ENCODE results near the gene GABRB1.
A peak's percentile ranks its signal among the peaks of the same experiment; 100 is the strongest.

Gene GABRB1

DNA sequence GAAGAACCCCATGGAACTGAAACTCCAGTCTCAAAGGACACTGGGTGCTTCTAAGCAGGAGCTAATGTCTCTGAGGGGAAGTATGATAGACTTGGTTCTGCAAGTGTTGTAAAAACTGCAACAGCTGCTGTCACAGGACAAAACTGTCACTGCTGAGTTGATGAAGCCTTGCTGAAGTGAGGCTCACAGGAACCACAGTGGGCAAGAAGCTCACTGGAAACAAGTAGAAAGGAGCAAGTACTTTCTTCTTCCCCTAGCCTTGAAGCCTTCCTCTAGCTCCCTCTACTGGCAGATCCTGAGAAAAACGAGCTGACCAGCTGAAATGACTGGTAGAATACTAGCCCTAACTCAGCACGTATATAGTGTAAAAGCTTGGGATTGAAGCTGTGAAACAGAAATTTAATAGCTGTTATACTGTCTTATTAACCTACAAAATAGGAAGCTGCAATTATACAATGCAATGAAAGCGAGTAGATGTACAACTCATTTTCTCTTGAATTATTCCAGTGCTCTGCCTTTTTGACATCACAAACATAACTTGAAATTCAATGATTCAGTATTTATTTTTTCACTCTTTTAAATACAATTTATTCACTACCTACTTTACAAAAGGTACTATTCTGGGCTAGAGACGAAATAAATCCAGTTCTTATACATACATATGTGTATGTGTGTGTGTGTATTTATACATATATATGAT lies 91.4 kb downstream of the GABRB1 start:
- DNase-seq = peak in 1 of 2 experiments; percentile 50

DNA sequence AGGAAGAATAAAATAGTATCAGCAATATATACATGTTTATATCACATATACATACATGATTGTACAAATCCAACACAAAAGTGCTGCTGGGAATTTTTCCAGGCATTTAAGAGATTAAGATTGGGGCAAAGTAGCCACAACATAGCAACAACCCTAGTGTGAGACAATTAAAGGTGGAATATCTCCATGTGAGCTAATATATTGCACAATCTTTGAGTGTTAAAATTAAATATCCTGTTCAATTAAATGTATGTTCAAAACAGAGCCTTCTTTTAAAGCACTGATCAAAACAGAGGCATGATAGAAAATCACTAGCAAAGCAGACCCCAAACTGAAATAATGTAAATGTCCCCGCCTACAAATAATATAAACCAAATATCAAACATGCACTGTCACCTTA lies 97.6 kb downstream of the GABRB1 start:
- DNase-seq = no peak

DNA sequence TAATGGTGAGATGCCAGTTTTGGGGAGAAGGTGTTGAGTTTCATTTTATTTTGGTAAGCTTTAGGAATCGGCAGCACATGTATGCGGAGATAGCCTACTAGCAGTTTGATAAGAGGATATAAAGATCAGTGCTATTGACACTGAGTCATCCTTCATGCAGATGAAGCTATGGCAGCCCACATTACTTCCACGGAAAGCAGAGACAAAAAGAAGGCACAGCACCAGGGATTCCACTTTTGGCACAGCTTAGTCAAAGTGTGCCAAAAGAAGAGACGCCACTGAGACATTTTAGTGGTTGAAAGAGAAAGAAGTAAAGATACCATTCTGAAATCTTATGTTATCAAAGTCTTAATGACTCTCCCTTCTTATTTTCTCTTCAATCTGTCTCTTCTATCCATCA lies 103.8 kb downstream of the GABRB1 start:
- no peak for DNase-seq

DNA sequence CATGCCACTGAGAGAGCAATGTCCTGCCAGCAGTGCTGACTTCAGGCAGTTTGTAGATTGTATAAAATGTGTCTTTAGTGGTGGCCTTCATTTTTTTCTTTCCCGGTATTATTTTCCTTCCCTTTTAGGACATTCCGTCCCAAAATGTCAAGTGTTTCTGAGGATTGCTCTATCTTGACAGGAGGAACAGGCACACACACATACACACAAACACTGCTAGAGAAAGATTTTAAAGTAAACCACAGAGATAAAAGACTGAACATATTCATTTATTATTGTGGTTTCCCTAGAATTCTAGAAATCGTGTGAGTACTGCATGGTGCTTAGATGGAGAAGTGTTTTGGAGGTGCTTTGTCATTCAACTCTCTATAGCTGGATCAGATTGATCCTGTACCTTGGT lies 111.9 kb downstream of the GABRB1 start:
- no peak for DNase-seq

DNA sequence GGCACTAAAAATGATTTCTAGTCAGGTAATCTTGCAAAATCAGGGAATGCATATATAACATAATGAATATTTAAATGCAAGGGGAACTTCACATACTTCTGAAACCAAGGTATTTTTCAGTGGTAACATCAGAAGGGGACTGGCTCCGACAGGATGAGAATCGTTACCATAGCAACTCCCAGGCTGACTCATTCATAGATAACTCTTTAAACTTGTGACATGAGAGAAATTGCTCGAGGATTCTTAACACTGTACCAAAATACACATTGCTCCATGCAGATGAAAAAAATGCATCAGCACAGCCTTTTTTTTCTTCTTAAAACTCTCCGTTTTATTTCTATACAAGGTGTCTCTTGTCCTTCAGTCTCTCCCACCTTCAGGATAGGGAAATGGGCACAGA lies 114.3 kb downstream of the GABRB1 start:
- DNase-seq = no peak

DNA sequence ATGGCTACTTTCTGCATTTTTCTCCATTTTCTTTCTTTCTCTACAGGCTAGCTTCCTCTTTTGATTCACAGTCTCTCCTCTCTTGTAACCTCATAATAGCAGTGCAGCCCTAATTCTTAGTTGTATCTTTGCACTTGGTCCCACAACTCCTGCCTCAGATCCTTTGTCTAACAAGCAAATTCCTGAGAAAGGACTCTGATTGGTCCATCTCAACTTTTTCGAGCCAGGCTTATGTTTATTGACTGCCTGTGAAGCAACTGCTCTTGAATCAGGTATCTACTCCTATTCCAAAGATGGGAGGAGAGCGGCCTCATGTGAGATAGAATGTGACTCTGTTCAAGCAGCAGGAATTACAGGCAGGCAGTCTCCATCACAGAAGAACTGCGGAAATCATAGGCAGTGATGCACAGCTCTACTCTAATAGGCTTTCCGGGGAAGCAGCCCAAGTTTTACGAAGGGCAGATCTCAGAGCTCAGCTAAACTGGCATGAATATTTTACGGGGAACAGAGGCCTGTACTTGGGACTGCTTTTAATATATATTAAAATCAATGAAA lies 123.5 kb downstream of the GABRB1 start:
- no peak for DNase-seq

DNA sequence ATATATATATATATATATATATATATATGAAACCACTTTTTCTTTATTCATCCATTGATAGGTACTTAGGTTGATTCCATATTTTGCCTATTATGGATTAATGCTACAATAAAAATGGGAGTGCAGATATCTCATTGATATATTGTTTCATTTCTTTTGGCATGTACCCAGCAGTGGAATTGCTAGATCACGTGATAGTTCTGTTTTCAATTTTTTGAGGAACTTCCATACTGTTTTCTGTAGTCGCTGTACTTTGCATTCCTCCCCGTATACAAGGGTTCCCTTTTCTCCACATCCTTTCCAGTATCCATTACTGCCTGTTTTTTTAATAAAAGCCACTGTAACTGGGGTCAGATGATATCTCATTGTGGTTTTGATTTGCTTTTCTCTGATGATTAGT lies 124.6 kb downstream of the GABRB1 start:
- DNase-seq = no peak

DNA sequence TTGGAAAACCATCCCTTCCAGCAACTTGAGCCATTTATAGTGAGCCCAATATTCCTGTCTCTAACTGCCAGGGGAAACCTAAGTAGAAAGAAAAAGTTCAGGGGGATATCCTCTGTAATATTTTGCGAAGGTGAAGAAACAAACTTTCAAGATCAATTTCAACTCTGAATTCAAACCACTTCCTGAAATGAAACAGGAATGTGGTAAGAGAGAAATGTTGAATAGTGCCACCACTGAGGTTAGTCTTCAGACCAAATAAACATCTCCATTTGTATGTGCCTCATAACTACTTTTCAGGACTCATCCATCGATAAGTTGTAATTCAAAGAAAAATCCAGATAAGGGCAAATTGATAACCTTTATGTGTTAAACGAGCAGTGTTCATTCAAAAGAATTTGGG lies 128.7 kb downstream of the GABRB1 start:
- no peak for DNase-seq

DNA sequence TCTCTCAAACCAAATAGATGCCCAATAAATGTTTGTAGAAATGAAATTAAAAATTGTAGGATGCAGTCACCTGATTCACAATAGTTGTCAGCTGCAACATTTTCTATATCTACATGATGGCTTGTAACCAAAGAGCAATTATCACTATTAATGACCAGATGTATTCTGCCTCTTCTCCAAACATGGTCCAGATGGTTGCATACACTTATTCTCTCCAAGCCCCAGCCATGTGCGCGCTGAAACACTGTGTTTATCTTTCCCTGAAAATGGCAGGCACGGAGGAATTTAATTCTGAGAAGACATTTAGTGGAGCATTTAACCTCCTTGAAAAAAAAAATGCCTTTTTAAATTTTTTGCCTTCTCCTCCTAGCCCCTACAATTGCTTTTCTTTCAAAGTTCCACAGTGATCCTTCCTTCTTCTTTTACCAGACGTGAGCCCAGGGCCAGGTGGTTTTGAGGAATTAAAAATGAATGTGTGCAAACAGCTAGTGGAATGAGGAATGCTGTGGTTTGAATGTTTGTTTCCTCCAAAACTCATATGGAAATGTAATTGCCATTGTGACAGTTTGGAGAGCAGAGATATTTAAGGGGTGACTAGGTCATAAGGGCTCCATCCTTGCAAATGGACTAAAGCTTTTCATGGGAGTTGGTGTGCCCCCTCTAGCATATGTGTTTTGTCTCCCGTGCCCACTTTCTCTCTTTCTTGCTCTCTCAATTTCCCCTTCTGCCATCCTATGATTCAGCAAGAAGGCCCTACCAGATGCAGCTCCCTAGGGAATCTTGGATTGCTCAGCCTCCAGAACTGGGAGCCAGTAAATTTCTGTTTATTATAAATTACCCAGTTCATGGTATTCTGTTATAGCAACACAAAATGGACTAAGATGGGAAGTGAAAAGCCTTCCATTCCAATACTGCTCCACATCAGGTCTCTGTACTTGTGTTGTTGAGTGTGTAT lies 136.0 kb downstream of the GABRB1 start:
- no peak for DNase-seq

DNA sequence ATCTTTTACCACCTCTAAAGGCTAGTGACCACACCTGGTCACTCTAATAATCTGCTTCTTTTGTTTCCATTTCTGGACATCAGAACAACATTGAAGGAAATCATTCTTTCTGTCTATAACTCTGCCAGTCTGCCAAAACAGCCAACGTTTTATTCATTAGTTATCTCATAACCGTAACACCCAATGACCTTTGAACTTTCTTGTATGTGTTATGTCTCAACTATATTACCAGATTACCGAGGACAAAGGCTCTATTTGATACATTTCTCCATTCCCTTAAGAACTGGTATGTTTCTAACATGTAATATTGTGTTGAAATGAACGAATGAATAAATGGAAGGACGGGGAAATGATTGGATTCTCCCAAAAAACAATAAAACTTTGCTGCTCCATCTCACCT lies 152.7 kb downstream of the GABRB1 start:
- no peak for DNase-seq

DNA sequence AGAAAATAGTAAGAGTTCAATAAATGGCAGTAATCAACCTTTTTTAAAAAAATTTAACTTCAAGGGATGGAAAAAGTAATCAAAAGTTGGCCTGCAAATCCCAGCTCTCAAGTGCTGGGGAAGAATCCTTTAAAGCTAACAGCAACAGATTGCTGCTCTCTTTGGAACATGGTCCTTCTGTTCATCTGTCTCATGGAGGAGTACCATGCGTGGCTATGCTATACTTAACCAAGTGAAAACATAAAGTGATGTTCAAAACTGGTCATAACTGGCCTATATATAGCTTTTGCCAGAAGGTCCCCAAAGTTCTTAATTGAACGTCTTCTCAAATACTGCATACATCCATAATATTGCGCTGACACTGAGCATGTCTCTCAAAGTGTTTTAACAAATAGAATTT lies 154.4 kb downstream of the GABRB1 start:
- DNase-seq = no peak

DNA sequence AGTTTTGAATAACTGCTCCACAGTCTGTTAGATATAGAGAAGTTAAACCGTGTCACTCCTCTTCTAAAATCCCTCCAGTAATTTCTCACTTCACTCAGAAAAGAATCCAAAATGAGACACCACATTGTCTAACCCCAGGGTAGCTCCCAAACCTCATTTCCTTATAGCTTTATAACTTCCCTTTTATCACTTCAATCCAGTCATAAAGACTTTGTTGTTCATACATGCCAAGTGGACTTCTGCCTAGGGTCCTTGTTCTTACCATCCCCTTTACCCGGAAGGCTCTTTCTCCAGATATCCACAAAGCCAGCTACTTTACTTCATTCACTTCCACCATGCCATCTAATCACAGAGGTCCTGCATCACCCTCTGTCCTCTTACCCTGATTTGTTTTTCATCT lies 156.2 kb downstream of the GABRB1 start:
- no peak for DNase-seq

DNA sequence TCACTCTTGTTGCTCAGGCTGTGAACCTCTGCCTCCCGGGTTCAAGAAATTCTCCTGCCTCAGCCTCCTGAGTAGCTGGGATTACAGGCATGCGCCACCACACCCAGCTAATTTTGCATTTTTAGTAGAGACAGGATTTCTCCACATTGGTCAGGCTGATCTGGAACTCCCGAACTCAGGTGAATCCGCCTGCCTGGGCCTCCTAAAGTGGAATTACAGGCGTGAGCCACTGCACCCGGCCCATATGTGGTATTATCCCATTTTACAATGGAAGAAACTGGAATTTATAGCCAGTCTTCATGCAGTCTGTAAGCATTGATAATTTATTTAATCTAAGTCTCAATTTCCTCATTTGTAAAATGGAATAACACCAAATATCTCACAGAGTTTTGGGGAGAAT lies 161.8 kb downstream of the GABRB1 start:
- DNase-seq = no peak

DNA sequence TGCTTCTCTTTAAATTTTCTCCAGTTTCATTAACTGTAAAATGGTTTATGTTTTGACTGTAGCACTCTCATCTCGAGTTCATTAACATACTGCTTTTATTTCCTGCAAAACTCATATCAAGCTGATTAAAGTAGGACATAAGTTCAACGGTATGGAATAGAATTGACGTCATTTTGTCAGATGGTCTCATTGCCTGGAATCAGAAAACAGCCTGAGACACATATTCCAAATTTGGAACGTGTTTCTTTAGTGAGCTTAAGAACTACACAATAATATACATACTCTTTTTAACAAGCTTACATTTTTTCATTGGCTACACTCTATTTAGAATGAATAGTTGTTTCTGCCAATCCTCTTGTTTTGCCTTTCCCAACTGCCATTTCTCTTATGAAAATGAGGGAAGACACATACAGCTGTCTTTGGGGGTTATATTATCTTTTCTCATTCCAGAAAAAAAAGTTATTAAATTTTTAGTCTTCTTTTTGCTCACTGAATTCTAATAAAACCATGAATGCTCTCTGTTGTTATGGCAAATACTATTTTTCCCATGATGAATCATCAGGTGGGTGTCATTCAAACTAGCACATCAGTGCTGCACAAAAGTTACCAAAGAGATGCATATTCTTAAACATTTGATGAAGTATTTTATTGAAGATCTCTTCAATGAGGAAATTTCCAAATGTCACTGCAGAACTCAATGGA lies 162.8 kb downstream of the GABRB1 start:
- DNase-seq = no peak

DNA sequence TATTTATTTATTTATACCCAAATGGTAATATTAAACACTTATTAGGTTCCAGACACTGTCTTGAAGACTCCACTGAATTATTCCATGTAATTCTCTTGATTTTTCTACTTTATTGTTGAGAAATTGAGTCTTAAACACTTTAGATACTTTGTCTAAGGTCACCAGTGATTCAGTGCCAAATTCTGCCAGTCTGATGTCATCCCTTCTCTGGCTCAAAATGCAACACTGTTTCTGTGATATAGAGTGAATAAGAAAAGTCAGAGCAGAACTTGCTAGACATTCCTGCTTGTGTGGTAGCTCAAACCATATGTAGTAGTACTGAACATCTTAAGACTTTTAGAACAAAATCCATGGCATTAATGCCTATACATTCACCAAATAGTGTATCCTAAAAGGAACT lies 164.3 kb downstream of the GABRB1 start:
- DNase-seq = no peak

DNA sequence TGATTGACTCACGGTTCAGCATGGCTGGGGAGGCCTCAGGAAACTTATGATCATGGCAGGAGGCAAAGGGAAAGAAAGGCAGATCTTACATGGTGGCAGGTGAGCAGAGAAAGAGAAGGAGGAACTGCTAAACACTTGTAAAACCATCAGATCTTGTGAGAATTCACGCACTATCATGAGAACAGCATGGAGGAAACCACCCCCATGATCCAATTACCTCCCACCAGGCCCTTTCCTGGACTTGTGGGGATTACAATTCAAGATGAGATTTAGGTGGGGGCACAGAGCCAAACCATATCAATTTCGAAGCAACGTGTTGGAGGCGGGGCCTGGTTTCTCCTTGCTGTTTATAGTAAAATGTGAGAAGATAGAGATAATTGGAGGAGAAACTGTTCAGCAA lies 167.4 kb downstream of the GABRB1 start:
- no peak for DNase-seq

DNA sequence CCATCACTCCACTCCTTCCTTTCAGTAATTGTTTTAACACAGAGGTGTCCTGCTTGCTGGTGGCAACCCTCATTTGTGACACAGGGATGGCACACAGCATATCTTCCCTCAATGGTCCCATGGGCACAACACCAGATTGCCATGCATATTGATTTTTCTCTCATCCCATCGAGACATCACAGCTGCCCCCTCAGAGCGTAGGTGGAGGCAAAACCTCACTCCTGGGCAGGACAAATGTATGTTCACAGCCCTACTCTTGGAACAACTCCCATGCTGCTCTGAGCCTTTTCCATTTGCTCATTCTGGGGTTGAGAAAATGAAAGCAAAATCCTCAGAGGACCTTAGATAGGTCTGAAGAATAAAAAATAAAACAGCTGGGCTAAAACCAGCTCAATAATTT lies 172.2 kb downstream of the GABRB1 start:
- no peak for DNase-seq

DNA sequence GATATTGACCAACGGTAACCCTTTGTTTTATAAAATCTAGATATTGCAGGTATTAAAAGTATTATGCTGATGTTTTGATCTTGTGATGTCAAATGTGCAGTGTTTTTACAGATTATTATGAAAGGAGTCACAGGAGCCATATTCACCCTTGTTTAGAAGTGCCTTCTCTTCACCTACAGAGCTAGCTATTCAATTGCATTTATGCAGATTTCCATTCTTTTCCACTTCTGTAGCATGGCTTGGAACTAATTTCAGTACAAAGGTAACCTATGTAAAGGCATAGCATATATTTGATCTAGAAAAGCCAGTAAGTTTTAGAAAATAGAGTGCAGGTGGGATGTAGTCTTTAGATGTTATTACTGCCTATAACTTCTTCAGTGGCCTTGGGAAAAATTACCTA lies 176.2 kb downstream of the GABRB1 start:
- DNase-seq = no peak

DNA sequence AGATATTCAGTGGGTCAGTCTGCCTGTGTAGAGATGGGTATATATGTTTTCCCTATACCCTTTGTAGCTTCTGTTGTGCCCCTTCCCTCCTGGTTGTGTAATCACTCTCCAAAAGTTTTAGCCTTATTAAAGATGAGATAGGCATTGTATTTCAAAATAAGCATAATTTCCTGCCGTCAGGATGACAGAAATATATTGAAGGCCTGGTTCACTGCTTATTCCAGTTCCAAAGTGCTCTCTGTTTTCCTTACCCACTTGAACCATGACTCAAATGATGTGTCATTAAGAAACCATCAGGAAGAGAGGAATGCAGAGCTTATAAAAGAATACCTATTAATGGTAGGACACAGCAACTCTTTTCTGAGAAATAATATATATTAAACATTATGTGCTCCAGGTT lies 178.5 kb downstream of the GABRB1 start:
- DNase-seq = no peak

DNA sequence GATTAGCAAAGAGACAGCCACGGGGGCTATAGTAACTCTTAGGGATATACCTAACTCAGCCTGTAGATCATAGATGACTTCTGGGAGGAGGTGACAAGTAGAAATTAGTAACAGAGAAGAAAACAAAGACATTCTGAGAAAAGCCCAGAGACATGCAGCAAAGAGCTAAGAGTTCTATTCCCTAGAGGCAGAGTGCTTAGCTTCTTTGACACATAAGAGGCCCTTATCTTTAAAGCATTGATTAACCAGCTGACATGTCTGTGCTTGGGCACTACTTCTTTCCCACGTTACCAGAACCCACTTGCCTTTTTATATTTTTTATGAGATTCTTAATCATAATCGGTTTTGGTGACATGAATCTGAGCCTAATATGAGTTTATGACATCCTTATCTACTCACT lies 179.5 kb downstream of the GABRB1 start:
- DNase-seq = no peak

DNA sequence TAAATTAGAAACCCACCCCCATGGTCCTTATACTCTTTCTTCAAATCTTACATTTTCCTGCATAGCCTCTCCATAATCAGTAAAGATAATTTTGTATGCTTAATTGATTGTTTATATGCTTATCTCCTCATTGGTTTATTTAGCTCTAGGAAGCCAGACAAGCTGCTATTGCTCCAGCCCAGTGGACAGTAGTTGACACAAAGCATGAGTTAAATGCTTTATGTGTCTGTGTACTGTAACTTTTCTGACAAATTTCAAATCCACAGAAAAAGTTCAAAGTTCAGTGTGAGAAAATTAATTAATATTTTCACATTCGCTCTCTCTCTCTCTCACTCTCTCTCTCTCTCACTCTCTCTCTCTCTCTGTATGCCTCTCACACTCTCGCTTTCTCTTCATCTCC lies 181.7 kb downstream of the GABRB1 start:
- no peak for DNase-seq

DNA sequence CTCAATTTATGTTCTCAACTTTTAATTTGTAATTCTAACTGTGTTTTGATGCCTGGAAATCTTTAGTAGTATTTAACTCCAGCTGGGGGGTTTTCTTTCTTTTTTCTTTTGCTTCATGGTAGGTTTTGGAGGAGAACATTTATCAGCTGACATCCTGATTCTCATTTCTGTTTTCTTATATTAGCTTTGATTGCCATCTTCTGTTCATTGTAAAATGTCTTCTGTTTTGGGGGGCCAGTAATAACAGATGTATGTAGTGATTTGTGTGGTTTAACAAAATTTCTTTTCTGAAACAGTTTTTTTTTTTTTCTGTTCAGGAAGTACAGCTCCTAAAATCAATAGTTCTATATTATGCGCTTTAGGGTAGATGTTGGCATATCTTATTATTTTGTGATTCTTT lies 182.2 kb downstream of the GABRB1 start:
- DNase-seq = no peak

DNA sequence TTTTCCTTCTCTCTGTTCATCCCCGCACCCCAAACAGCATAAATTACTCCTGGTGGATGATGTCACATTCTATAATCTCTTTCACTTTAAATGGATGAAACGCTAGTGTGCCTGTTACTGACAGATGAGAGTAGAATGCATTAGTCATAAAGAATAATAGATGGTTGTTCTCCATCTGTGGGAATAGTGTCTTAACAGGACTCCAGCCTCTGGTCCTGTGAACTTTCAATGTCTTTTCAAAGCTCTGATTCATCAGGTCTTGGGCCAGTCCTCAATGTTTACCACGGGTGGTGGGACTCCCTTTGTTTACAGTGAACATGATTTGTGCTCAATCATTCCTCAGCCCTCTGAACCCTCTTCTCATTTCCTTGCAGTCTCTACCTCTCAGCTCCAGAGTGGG lies 182.6 kb downstream of the GABRB1 start:
- DNase-seq = no peak

DNA sequence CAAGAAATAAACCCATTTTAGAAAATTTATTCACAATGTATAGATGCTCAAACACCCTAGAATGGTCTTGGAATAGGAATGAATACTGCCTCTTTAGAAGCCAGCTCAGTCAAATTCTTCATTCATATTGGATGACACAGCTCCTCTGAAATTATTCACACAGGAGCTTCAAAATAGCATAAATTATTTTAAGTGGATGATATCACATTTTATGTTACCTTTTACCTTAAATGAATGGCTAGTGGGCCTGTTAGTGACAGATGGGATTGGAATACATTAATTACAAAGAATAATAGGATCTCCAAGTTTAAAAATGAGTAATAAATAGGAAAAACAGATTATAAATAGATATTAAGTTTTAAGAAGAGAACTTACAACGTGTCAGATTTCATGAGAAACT lies 184.4 kb downstream of the GABRB1 start:
- no peak for DNase-seq
